K562 (cell line): ENCODE measurements around the gene WFIKKN2. TPM values are rescaled to one million over a fixed set of nuclear protein-coding genes. Genes with fewer than 3 reads are reported as not detected.

Experiments
- ATAC-seq: fragments of 200-7000 bp; cut with Tn5 transposase; 3 replicates; pipeline ENCODE4 v1.9.1; 2020; ENCODE audit warnings: moderate library complexity
- BruUV-seq: library from RNA; stranded (reverse); fragments of 400-500 nt; replicated peaks from 2 replicates; lab custom pipeline; 2021; lab: Mats Ljungman, UMichigan
- CTCF ChIA-PET: fragments of 300-600 bp; formaldehyde crosslinking; extraction: SDS; loops from one replicate; lab custom pipeline; 2021; ENCODE audit warnings: low intra/inter-chr PET ratio; lab: Yijun Ruan, JAX
- POLR2A ChIA-PET: fragments of 300-600, 350-650 bp; sonication (Branson Sonifier 250); formaldehyde crosslinking; extraction: SDS; loops from one replicate; lab custom pipeline; 2021; ENCODE audit warnings: antibody characterized with exemption, inconsistent platforms; lab: Yijun Ruan, JAX
- DNase-seq, 4 experiments: peaks; one replicate each; pipeline versions ENCODE4 v3.0.0 to v3.0.0-alpha.2; 2011 to 2018; ENCODE audit warnings: low spot score in 3 of 4, mixed read lengths in 3 of 4; ENCODE audit errors: extremely low read depth in 1 of 4
- FAIRE-seq: peaks from 2 replicates; lab custom pipeline; 2011; peaks lifted over from hg19 to GRCh38; lab: Jason Lieb, UNC
- H2AFZ ChIP-seq: 2 replicates; pipeline ENCODE4 v1.6.0; 2011; ENCODE audit warnings: low read depth, low read length, control low read depth, inconsistent platforms
- H3K27ac ChIP-seq: fragments of 200-600 bp; 3 replicates; pipeline ENCODE4 v1.8.0; 2011; ENCODE audit warnings: low read depth, mild to moderate bottlenecking, control low read depth, inconsistent platforms, low read length, moderate library complexity, mixed read lengths; ENCODE audit errors: extremely low read depth
- H3K27me3 ChIP-seq, 2 experiments: fragments of 300-600 bp in 1 of 2; 2 replicates in 1 of 2; 3 replicates in 1 of 2; pipeline versions ENCODE4 v1.6.0 to v1.8.0; 2011; ENCODE audit warnings: inconsistent platforms in 2 of 2, low read length in 2 of 2, mild to moderate bottlenecking in 1 of 2, mixed read lengths in 1 of 2, moderate library complexity in 1 of 2; ENCODE audit not compliant: control insufficient read depth in 2 of 2, insufficient read depth in 2 of 2
- H3K36me3 ChIP-seq: fragments of 300-600 bp; 3 replicates; pipeline ENCODE4 v1.8.0; 2011; ENCODE audit warnings: mild to moderate bottlenecking, low read length, inconsistent platforms; ENCODE audit not compliant: control insufficient read depth, insufficient read depth
- H3K4me1 ChIP-seq, 2 experiments: fragments of 200-600 bp in 1 of 2; replicated peaks in 1 of 2; 2 replicates in 1 of 2; 3 replicates in 1 of 2; pipeline versions ENCODE4 v1.5.1 to v1.8.0; 2011; ENCODE audit warnings: inconsistent platforms in 2 of 2, low read length in 2 of 2, mild to moderate bottlenecking in 1 of 2, mixed read lengths in 1 of 2, moderate library complexity in 1 of 2; ENCODE audit not compliant: control insufficient read depth in 2 of 2, insufficient read depth in 2 of 2
- H3K4me2 ChIP-seq: 2 replicates; pipeline ENCODE4 v1.6.1; 2011; ENCODE audit warnings: low read length, control low read depth, inconsistent platforms, mixed read lengths; ENCODE audit not compliant: insufficient read depth
- H3K4me3 ChIP-seq: fragments of 200-600 bp; sonication (generic), shearing (Covaris generic); 2 replicates; pipeline ENCODE4 v1.5.1; 2016; ENCODE audit warnings: control low read depth, inconsistent platforms
- H3K79me2 ChIP-seq: fragments of 200-600 bp; 3 replicates; pipeline ENCODE4 v1.8.0; 2011; ENCODE audit warnings: low read length, inconsistent platforms; ENCODE audit not compliant: control insufficient read depth, insufficient read depth
- H3K9ac ChIP-seq, 2 experiments: 2 replicates each; pipeline versions ENCODE4 v1.6.0 to v1.6.1; 2011; ENCODE audit warnings: low read depth in 2 of 2, low read length in 2 of 2, control low read depth in 1 of 2, inconsistent platforms in 1 of 2, mild to moderate bottlenecking in 1 of 2, mixed read lengths in 1 of 2; ENCODE audit not compliant: insufficient read depth in 1 of 2
- H3K9me1 ChIP-seq: one replicate; pipeline ENCODE4 v1.6.0; 2011; ENCODE audit warnings: inconsistent platforms, mild to moderate bottlenecking, low read length, moderate library complexity; ENCODE audit not compliant: control insufficient read depth, insufficient read depth
- H3K9me3 ChIP-seq: replicated peaks from 2 replicates; pipeline ENCODE4 v1.5.1; 2011; ENCODE audit warnings: low read depth, low read length, inconsistent platforms; ENCODE audit not compliant: control insufficient read depth, insufficient read depth
- H4K20me1 ChIP-seq: replicated peaks from 2 replicates; pipeline ENCODE4 v1.6.1; 2011; ENCODE audit warnings: low read length, inconsistent platforms, mixed read lengths; ENCODE audit not compliant: control insufficient read depth, insufficient read depth
- ARID2 ChIP-seq: fragments of 450-650 bp; IDR thresholded peaks from 2 replicates; pipeline ENCODE4 v1.6.1; 2017; ENCODE audit warnings: antibody characterized with exemption, mild to moderate bottlenecking
- BRD9 ChIP-seq: fragments of 450-650 bp; IDR thresholded peaks from 2 replicates; pipeline ENCODE4 v1.6.1; 2018; ENCODE audit warnings: low read depth; ENCODE audit not compliant: partially characterized antibody
- CC2D1A ChIP-seq: fragments of 450-650 bp; IDR thresholded peaks from 2 replicates; pipeline ENCODE4 v1.6.1; 2017; ENCODE audit warnings: mild to moderate bottlenecking
- CREM ChIP-seq: IDR thresholded peaks from 2 replicates; pipeline ENCODE4 v1.6.1; 2014; ENCODE audit warnings: antibody characterized with exemption, low read depth
- CTBP1 ChIP-seq: fragments of 450-650 bp; IDR thresholded peaks from 2 replicates; pipeline ENCODE4 v1.6.1; 2016; ENCODE audit warnings: borderline replicate concordance
- HDGF ChIP-seq: fragments of 450-650 bp; IDR thresholded peaks from 2 replicates; pipeline ENCODE4 v1.6.1; 2016
- KDM4B ChIP-seq, 2 experiments: fragments of 450-650 bp in 1 of 2; sonication (generic) in 1 of 2; IDR thresholded peaks; 2 replicates each; pipeline ENCODE4 v1.6.1; 2016 to 2017; ENCODE audit warnings: borderline replicate concordance in 2 of 2, antibody characterized with exemption in 1 of 2, low read depth in 1 of 2, mild to moderate bottlenecking in 1 of 2
- KLF6 ChIP-seq: fragments of 250-450 bp; sonication (Bioruptor Pico); IDR thresholded peaks from 2 replicates; pipeline ENCODE4 v1.4.0; 2020; ENCODE audit warnings: mild to moderate bottlenecking, moderate library complexity, borderline replicate concordance
- MAZ ChIP-seq, 2 experiments: fragments of 450-650 bp in 1 of 2; sonication (generic) in 1 of 2; formaldehyde crosslinking; IDR thresholded peaks in 1 of 2; conservative IDR thresholded peaks in 1 of 2; 2 replicates each; pipeline versions ENCODE4 v1.4.0 to v1.5.0; 2020; ENCODE audit warnings: mild to moderate bottlenecking in 1 of 2, missing genetic modification reagents in 1 of 2
- RAD21 ChIP-seq, 2 experiments: fragments of 250-450 bp in 1 of 2; fragments of 450-650 bp in 1 of 2; sonication (Bioruptor Pico) in 1 of 2; formaldehyde crosslinking in 1 of 2; IDR thresholded peaks in 1 of 2; conservative IDR thresholded peaks in 1 of 2; 2 replicates each; pipeline versions ENCODE4 v1.4.0 to v1.8.0; 2020 to 2022; ENCODE audit warnings: mild to moderate bottlenecking in 2 of 2, moderate library complexity in 1 of 2
- STAG1 ChIP-seq: sonication (generic); formaldehyde crosslinking; IDR thresholded peaks from 2 replicates; pipeline ENCODE4 v1.5.0; 2020; ENCODE audit warnings: missing genetic modification reagents, borderline replicate concordance
- TCF7L2 ChIP-seq: fragments of 150-350 bp; IDR thresholded peaks from 2 replicates; pipeline ENCODE4 v1.6.1; 2016; ENCODE audit warnings: low read depth, mild to moderate bottlenecking, low read length, moderate library complexity
- ZNF57 ChIP-seq: fragments of 450-650 bp; formaldehyde crosslinking; IDR thresholded peaks from 2 replicates; pipeline ENCODE4 v1.4.0; 2020; ENCODE audit warnings: mild to moderate bottlenecking, moderate library complexity
- WGBS: fragments of 100-300 bp; shearing (Covaris generic); methylation state at CpG from one replicate; pipeline ENCODE4 v1.1.6; 2016; ENCODE audit warnings: low coverage, mixed read lengths; ENCODE audit not compliant: insufficient coverage; ENCODE audit errors: missing lambda C conversion rate; 5-methylcytosine and 5-hydroxymethylcytosine counted together
- in situ Hi-C: fragments of 300-500 bp; cut with MboI; formaldehyde crosslinking; loops from 4 replicates; pipeline ENCODE4 v1.15.0; 2018; ENCODE audit warnings: inconsistent platforms, mixed read lengths
- intact Hi-C: fragments of 100-400 bp; cut with micrococcal nuclease; formaldehyde crosslinking; loops from 2 replicates; pipeline ENCODE4 v1.14.2; 2022
- polyA plus RNA-seq, 8 experiments: library from polyadenylated mRNA; depleted of rRNA in 4 of 8; stranded (reverse) in 5 of 8; unstranded in 3 of 8; fragments of >200 nt; fragmentation: Nextera tagmentation in 2 of 8; fragmentation: Illumina TruSeq in 1 of 8; extraction: Ambion mirVana in 2 of 8; extraction: Trizol in 1 of 8; gene quantifications; 2 replicates each; pipeline versions ENCODE4 v1.2.1 to v1.2.3, GENCODE V29; 2011 to 2014; ENCODE audit warnings: inconsistent platforms in 1 of 8, missing spikeins in 1 of 8
- total RNA-seq, 7 experiments: library from RNA; depleted of rRNA in 6 of 7; stranded (reverse); fragments of >200 nt in 6 of 7; fragmentation: Illumina TruSeq in 2 of 7; extraction: Trizol in 2 of 7; gene quantifications; 2 replicates each; pipeline versions ENCODE4 v1.2.1 to v1.2.3, GENCODE V29; 2011 to 2021; ENCODE audit warnings: low replicate concordance in 1 of 7
- TF ChIP-seq, protein P1 (sequence below), 2 experiments: fragments of 250-450 bp in 1 of 2; fragments of 450-650 bp in 1 of 2; sonication (Bioruptor Pico) in 1 of 2; IDR thresholded peaks; 2 replicates each; pipeline versions ENCODE4 v1.6.1 to v1.8.0; 2016 to 2021; ENCODE audit warnings: mild to moderate bottlenecking in 2 of 2, moderate library complexity in 2 of 2, missing compliant biosample characterization in 1 of 2, missing genetic modification characterization in 1 of 2
- TF ChIP-seq, protein P2 (sequence below), 3 experiments: IDR thresholded peaks in 2 of 3; conservative IDR thresholded peaks in 1 of 3; 2 replicates each; pipeline ENCODE4 v1.5.1; 2011 to 2012; ENCODE audit warnings: low read length in 3 of 3, mild to moderate bottlenecking in 3 of 3, control low read depth in 2 of 3, improper control_type of control experiment in 1 of 3, inconsistent platforms in 1 of 3, low read depth in 1 of 3, mixed read lengths in 1 of 3, moderate library complexity in 1 of 3; ENCODE audit not compliant: insufficient read depth in 2 of 3
- TF ChIP-seq, protein P3 (sequence below): fragments of 450-650 bp; formaldehyde crosslinking; IDR thresholded peaks from 2 replicates; pipeline ENCODE4 v1.4.0; 2020; ENCODE audit warnings: mild to moderate bottlenecking, mixed read lengths

The WFIKKN2 gene
- total and polyA plus RNA-seq, 9 of the 15 experiments (the other 6 are each of a cell fraction or from before 2014, with no cell fraction given), result 0.07 TPM; not detected in 8

DNA sequence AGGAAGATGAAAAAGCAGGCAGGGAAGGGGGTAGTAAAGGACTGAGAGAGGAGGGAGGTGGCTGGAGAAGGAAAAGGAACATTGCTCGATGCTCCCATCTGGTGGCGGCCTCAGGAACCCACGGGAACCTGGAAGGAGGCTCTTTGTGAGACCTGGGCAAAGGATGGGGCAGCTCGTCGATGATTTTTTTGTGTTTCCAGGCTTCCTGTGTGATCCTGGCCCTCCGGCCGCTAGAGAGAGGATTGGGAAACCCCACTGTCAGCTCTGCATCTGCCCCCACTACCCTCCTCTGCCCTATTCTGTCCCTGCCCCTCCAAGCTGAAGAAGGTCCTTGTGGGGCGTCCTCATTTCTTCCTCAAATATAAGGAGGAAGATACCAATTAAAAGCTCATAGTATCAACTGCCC, 6.6 kb downstream of the WFIKKN2 start:
- Histone ChIP-seq H3K27me3 (no peaks in the 10 kb centered on the region), H4K20me1 (no peaks in the 10 kb centered on the region; the same call in 1 of the 2 replicates), H3K4me3 (no peak overlapping the region), H3K36me3 (no peaks in the 10 kb centered on the region), H3K4me2 (no peak overlapping the region), H3K4me1 (peaks cover 0 to 13% of the 10 kb centered on the region in 2 experiments; a peak in 2 of 5 replicates), H3K9ac (no peak overlapping the region), H3K9me3 (no peaks in the 10 kb centered on the region), H3K79me2 (no peaks in the 10 kb centered on the region), H3K9me1 (no peaks in the 10 kb centered on the region), H3K27ac (no peak overlapping the region), H2AFZ (no peak overlapping the region)
- 11% methylated on average over 8 of the region's 8 CpGs for WGBS
- ChIA-PET CTCF (interaction anchor here (0.9 to 6.1 kb wide), 5 partner anchors 10 to 359 kb away, joined by 3 to 72 read pairs (median 5); no protein-coding TSS in a partner anchor), POLR2A (interaction anchor here (0.6 to 0.9 kb wide), 4 partner anchors 24 to 59 kb away, joined by 3 to 5 read pairs (median 4); partner anchors contain the start of gene TOB1)
- intact Hi-C loops, result loop anchor here (1.0 to 5.0 kb wide), 4 partner anchors 25 to 360 kb away; partner anchors contain the start of gene SPATA20
- ATAC-seq, result peak; percentile 93
- peak; percentile 77 to 84 (median 83) for DNase-seq
- in situ Hi-C loops, result loop anchor here (5.0 kb wide), 1 partner anchor 60 kb away; no protein-coding TSS in a partner anchor
- peak; percentile 92 for FAIRE-seq
- BruUV-seq, result no TSS peak
- TF ChIP-seq TCF7L2 (no peak), STAG1 (CRISPR knock-in tag) (peak; percentile 59; the same call in 1 of the 2 replicates), ZNF57 (CRISPR knock-in tag) (no peak), ARID2 (peak; percentile 90; the same call in 1 of the 2 replicates), CC2D1A (peak; percentile 70), KLF6 (CRISPR knock-in tag) (no peak), RAD21 (CRISPR knock-in tag; conservative IDR thresholded peaks at IDR 0.05 in 1 of 2, IDR thresholded peaks at IDR 0.05 in 1 of 2) (peak; percentile 85 to 94), CTBP1 (no peak), CREM (no peak), KDM4B (IDR thresholded peaks at IDR 0.05; ENCODE audit: borderline replicate concordance in 2 of 2, low read depth in 1 of 2) (no peak), MAZ (CRISPR knock-in tag; conservative IDR thresholded peaks at IDR 0.05 in 1 of 2, IDR thresholded peaks at IDR 0.05 in 1 of 2) (peak in 1 of 2 experiments; percentile 35; a peak in 1 of 4 replicates), HDGF (no peak), BRD9 (peak; percentile 25)
- TF ChIP-seq, protein P1, sequence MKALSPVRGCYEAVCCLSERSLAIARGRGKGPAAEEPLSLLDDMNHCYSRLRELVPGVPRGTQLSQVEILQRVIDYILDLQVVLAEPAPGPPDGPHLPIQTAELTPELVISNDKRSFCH (CRISPR knock-in tag; IDR thresholded peaks at IDR 0.05), result no peak
- TF ChIP-seq, protein P1 (tag; IDR thresholded peaks at IDR 0.05), result no peak
- TF ChIP-seq, protein P2, sequence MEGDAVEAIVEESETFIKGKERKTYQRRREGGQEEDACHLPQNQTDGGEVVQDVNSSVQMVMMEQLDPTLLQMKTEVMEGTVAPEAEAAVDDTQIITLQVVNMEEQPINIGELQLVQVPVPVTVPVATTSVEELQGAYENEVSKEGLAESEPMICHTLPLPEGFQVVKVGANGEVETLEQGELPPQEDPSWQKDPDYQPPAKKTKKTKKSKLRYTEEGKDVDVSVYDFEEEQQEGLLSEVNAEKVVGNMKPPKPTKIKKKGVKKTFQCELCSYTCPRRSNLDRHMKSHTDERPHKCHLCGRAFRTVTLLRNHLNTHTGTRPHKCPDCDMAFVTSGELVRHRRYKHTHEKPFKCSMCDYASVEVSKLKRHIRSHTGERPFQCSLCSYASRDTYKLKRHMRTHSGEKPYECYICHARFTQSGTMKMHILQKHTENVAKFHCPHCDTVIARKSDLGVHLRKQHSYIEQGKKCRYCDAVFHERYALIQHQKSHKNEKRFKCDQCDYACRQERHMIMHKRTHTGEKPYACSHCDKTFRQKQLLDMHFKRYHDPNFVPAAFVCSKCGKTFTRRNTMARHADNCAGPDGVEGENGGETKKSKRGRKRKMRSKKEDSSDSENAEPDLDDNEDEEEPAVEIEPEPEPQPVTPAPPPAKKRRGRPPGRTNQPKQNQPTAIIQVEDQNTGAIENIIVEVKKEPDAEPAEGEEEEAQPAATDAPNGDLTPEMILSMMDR (IDR thresholded peaks at IDR 0.05 in 2 of 3, conservative IDR thresholded peaks at IDR 0.05 in 1 of 3; ENCODE audit: insufficient read depth in 2 of 3, low read depth in 1 of 3, low read length in 3 of 3), result peak; percentile 84 to 90 (median 87)
- TF ChIP-seq, protein P3, sequence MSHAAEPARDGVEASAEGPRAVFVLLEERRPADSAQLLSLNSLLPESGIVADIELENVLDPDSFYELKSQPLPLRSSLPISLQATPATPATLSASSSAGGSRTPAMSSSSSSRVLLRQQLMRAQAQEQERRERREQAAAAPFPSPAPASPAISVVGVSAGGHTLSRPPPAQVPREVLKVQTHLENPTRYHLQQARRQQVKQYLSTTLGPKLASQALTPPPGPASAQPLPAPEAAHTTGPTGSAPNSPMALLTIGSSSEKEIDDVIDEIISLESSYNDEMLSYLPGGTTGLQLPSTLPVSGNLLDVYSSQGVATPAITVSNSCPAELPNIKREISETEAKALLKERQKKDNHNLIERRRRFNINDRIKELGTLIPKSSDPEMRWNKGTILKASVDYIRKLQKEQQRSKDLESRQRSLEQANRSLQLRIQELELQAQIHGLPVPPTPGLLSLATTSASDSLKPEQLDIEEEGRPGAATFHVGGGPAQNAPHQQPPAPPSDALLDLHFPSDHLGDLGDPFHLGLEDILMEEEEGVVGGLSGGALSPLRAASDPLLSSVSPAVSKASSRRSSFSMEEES (CRISPR knock-in tag), result no peak
